Keratinocyte (primary cell): ENCODE data around the gene CHRM4. TPM values are rescaled to one million over a fixed set of nuclear protein-coding genes. Genes with fewer than 3 reads are reported as not detected.

Experiments
- DNase-seq: peaks from one replicate; pipeline ENCODE4 v3.0.0-alpha.2; 2011; ENCODE audit warnings: low read depth, missing footprints, low spot score
- FAIRE-seq: peaks from 2 replicates; lab custom pipeline; 2011; peaks lifted over from hg19 to GRCh38; lab: Jason Lieb, UNC
- H2AFZ ChIP-seq: 2 replicates; pipeline ENCODE4 v1.6.0; 2012; ENCODE audit warnings: low read length, control low read depth, inconsistent platforms; ENCODE audit not compliant: control insufficient read depth
- H3K27ac ChIP-seq: 2 replicates; pipeline ENCODE4 v1.5.1; 2011; ENCODE audit warnings: low read length; ENCODE audit not compliant: control insufficient read depth, insufficient read depth
- H3K27me3 ChIP-seq: 3 replicates; pipeline ENCODE4 v1.6.0; 2011; ENCODE audit warnings: low read length; ENCODE audit not compliant: control insufficient read depth, insufficient read depth; ENCODE audit errors: extremely low read depth
- H3K36me3 ChIP-seq, 2 experiments: 2 replicates in 1 of 2; 3 replicates in 1 of 2; pipeline ENCODE4 v1.5.1; 2011; ENCODE audit warnings: low read length in 2 of 2, mild to moderate bottlenecking in 1 of 2; ENCODE audit not compliant: control insufficient read depth in 2 of 2, insufficient read depth in 2 of 2; ENCODE audit errors: extremely low read depth in 1 of 2
- H3K4me1 ChIP-seq: 3 replicates; pipeline ENCODE4 v1.5.1; 2011; ENCODE audit warnings: low read length; ENCODE audit not compliant: control insufficient read depth, insufficient read depth; ENCODE audit errors: extremely low read depth
- H3K4me2 ChIP-seq: 3 replicates; pipeline ENCODE4 v1.6.0; 2011; ENCODE audit warnings: low read depth, low read length; ENCODE audit not compliant: control insufficient read depth, insufficient read depth; ENCODE audit errors: extremely low read depth
- H3K4me3 ChIP-seq, 3 experiments: fragments of 200-600 bp in 1 of 3; sonication (generic) in 1 of 3; 2 replicates in 2 of 3; 3 replicates in 1 of 3; pipeline ENCODE4 v1.5.1; 2011 to 2016; ENCODE audit warnings: low read length in 3 of 3, mild to moderate bottlenecking in 3 of 3, control low read depth in 2 of 3, inconsistent platforms in 1 of 3, low read depth in 1 of 3, mixed read lengths in 1 of 3, mixed run types in 1 of 3, moderate library complexity in 1 of 3; ENCODE audit not compliant: control insufficient read depth in 2 of 3, insufficient read depth in 2 of 3; ENCODE audit errors: extremely low read depth in 1 of 3
- H3K79me2 ChIP-seq: 2 replicates; pipeline ENCODE4 v1.6.0; 2012; ENCODE audit warnings: low read length; ENCODE audit not compliant: control insufficient read depth, insufficient read depth
- H3K9ac ChIP-seq: 3 replicates; pipeline ENCODE4 v1.6.0; 2011; ENCODE audit warnings: low read length; ENCODE audit not compliant: control insufficient read depth, insufficient read depth; ENCODE audit errors: extremely low read depth
- H3K9me1 ChIP-seq: 3 replicates; pipeline ENCODE4 v1.6.0; 2011; ENCODE audit warnings: low read length; ENCODE audit not compliant: control insufficient read depth, insufficient read depth; ENCODE audit errors: extremely low read depth
- H3K9me3 ChIP-seq: 2 replicates; pipeline ENCODE4 v1.5.1; 2012; ENCODE audit warnings: low read depth, low read length; ENCODE audit not compliant: control insufficient read depth
- H4K20me1 ChIP-seq: 3 replicates; pipeline ENCODE4 v1.6.0; 2011; ENCODE audit warnings: low read length; ENCODE audit not compliant: control insufficient read depth, insufficient read depth; ENCODE audit errors: extremely low read depth
- CTCF ChIP-seq, 3 experiments: IDR thresholded peaks in 1 of 3; conservative IDR thresholded peaks in 1 of 3; optimal IDR thresholded peaks in 1 of 3; 2 replicates in 2 of 3; 3 replicates in 1 of 3; pipeline versions ENCODE3 to v1.5.1; 2011; ENCODE audit warnings: low read length in 3 of 3, mild to moderate bottlenecking in 3 of 3, moderate library complexity in 2 of 3, control low read depth in 1 of 3, inconsistent platforms in 1 of 3; ENCODE audit not compliant: insufficient read depth in 2 of 3; ENCODE audit errors: extremely low read depth in 1 of 3
- EZH2 ChIP-seq: IDR thresholded peaks from one replicate; pipeline ENCODE4 v1.6.1; 2012; ENCODE audit warnings: inconsistent platforms, mild to moderate bottlenecking, low read length, moderate library complexity
- dilution Hi-C: fragments of 300-500 bp; cut with MboI; formaldehyde crosslinking; loops from one replicate; pipeline ENCODE4 v1.7.0; 2020; ENCODE audit warnings: low sequenced_read_pairs; ENCODE audit not compliant: extremely low pct_ligation_motif_present
- polyA plus RNA-seq, 5 experiments: library from polyadenylated mRNA; depleted of rRNA in 3 of 5; stranded (reverse) in 3 of 5; stranded (forward) in 1 of 5; unstranded in 1 of 5; fragments of >200 nt; gene quantifications; 1 replicate in 1 of 5; 2 replicates in 3 of 5; 3 replicates in 1 of 5; pipeline versions ENCODE4 v1.2.1 to v1.2.3, GENCODE V29; 2011 to 2012; ENCODE audit warnings: missing spikeins in 2 of 5, low read depth in 1 of 5, low replicate concordance in 1 of 5

Gene CHRM4
- polyA plus RNA-seq, 1 donor (not counting 4 experiments of a cell fraction or from before 2014, with no cell fraction given), result not detected

DNA sequence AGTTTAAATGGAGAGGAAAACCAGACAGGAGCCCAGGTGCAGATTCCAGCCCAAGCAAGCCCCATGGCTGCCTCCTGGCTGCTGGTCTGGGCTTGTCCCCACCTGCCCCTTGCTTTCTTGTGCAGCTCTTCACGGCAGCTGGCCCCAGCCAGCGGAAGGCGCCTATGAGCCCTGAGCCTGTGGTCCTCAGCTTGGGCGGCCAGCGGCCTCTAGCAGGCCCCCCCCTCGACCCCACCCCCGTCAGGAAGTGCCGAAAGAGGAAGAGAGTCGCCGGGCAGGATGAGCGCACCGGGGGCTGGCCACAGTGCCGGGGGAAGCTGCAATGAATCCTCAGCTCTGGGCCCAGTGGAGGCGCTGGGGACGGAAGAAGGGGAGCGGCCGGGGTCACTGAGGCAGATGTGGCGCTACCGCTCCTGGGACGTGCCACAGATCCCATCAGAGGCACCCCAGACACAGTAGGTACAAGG lies 46.4 kb downstream of the CHRM4 start:
- Histone ChIP-seq H3K4me2 (peak overlapping the region; percentile 97), H3K27ac (peak overlapping the region; percentile 22), H3K79me2 (peaks cover 42% of the 10 kb centered on the region), H3K36me3 (peaks cover 2 to 4% of the 10 kb centered on the region in 2 experiments), H3K9me3 (no peaks in the 10 kb centered on the region), H3K4me3 (peak overlapping the region; percentile 57 to 81 (median 75)), H3K9ac (peak overlapping the region; percentile 72), H3K9me1 (peaks cover 3% of the 10 kb centered on the region), H2AFZ (peak overlapping the region; percentile 1), H4K20me1 (no peaks in the 10 kb centered on the region), H3K27me3 (no peaks in the 10 kb centered on the region), H3K4me1 (peaks cover 55% of the 10 kb centered on the region)
- dilution Hi-C loops, result no loop called here
- peak in 2 of 3 experiments; percentile 4 to 22 for TF ChIP-seq CTCF (optimal IDR thresholded peaks at IDR 0.05 in 1 of 3, IDR thresholded peaks at IDR 0.05 in 1 of 3, conservative IDR thresholded peaks at IDR 0.05 in 1 of 3; ENCODE audit: extremely low read depth in 1 of 3, insufficient read depth in 2 of 3, low read length in 3 of 3)
- TF ChIP-seq EZH2, result no peak
- FAIRE-seq (peak; percentile 63), DNase-seq (peak; percentile 73)

- Histone ChIP-seq H3K9me3 (no peaks in the 10 kb centered on the region), H4K20me1 (no peaks in the 10 kb centered on the region), H3K27me3 (no peaks in the 10 kb centered on the region), H3K4me3 (no peak overlapping the region), H3K4me1 (peaks cover 47% of the 10 kb centered on the region), H3K9ac (no peak overlapping the region), H2AFZ (no peak overlapping the region), H3K4me2 (peak overlapping the region; percentile 26), H3K79me2 (peaks cover 26% of the 10 kb centered on the region), H3K27ac (no peak overlapping the region), H3K36me3 (no peaks in the 10 kb centered on the region), H3K9me1 (peaks cover 3% of the 10 kb centered on the region)
- no peak for DNase-seq
- TF ChIP-seq EZH2 (no peak), CTCF (optimal IDR thresholded peaks at IDR 0.05 in 1 of 3, IDR thresholded peaks at IDR 0.05 in 1 of 3, conservative IDR thresholded peaks at IDR 0.05 in 1 of 3; ENCODE audit: extremely low read depth in 1 of 3, insufficient read depth in 2 of 3, low read length in 3 of 3) (no peak)
- dilution Hi-C loops, result no loop called here
- FAIRE-seq, result no peak
Observed at GRCh38 chr11:46343520-46343919, 48.1 kb downstream of the CHRM4 start.
